H9 (cell line): Measurements from ENCODE around the gene KCTD1. TPM values are rescaled to one million over a fixed set of nuclear protein-coding genes. Genes with fewer than 3 reads are reported as not detected.

Experiments used
- DNase-seq: peaks from one replicate; pipeline ENCODE4 v3.0.0-alpha.2; 2017
- H2AFZ ChIP-seq: one replicate; pipeline ENCODE4 v1.6.1; 2013; ENCODE audit warnings: mild to moderate bottlenecking, low read length, control low read depth, moderate library complexity
- H2AK5ac ChIP-seq: 2 replicates; pipeline ENCODE4 v1.6.1; 2013; ENCODE audit warnings: low read length, control low read depth, mixed read lengths; ENCODE audit not compliant: insufficient read length
- H2BK120ac ChIP-seq: one replicate; pipeline ENCODE4 v1.6.1; 2013; ENCODE audit warnings: low read depth, mild to moderate bottlenecking, low read length, control low read depth, inconsistent platforms; ENCODE audit not compliant: poor library complexity, severe bottlenecking
- H2BK12ac ChIP-seq: 2 replicates; pipeline ENCODE4 v1.6.1; 2013; ENCODE audit warnings: low read length, control low read depth, mixed read lengths, low read depth; ENCODE audit not compliant: insufficient read length
- H2BK15ac ChIP-seq: 2 replicates; pipeline ENCODE4 v1.6.1; 2013; ENCODE audit warnings: low read depth, low read length, control low read depth
- H2BK20ac ChIP-seq: one replicate; pipeline ENCODE4 v1.6.1; 2013; ENCODE audit warnings: low read depth, mild to moderate bottlenecking, low read length, control low read depth, inconsistent platforms; ENCODE audit not compliant: poor library complexity, severe bottlenecking
- H2BK5ac ChIP-seq: 2 replicates; pipeline ENCODE4 v1.6.1; 2013; ENCODE audit warnings: low read length, control low read depth, mixed read lengths; ENCODE audit not compliant: insufficient read length
- H3K14ac ChIP-seq: 2 replicates; pipeline ENCODE4 v1.6.1; 2013; ENCODE audit warnings: low read length, control low read depth; ENCODE audit not compliant: insufficient read depth
- H3K18ac ChIP-seq: 2 replicates; pipeline ENCODE4 v1.6.1; 2013; ENCODE audit warnings: low read depth, mild to moderate bottlenecking, mixed read lengths, low read length, control low read depth; ENCODE audit not compliant: insufficient read length
- H3K23ac ChIP-seq: 2 replicates; pipeline ENCODE4 v1.6.1; 2013; ENCODE audit warnings: low read length, control low read depth, mixed read lengths, low read depth; ENCODE audit not compliant: insufficient read length
- H3K23me2 ChIP-seq: 2 replicates; pipeline ENCODE4 v1.6.1; 2013; ENCODE audit warnings: low read depth, mild to moderate bottlenecking, mixed read lengths, low read length, control low read depth; ENCODE audit not compliant: insufficient read length, poor library complexity, severe bottlenecking
- H3K27ac ChIP-seq: 2 replicates; pipeline ENCODE4 v1.5.1; 2013; ENCODE audit warnings: low read length, control low read depth, mixed read lengths, low read depth; ENCODE audit not compliant: insufficient read length
- H3K27me3 ChIP-seq: 2 replicates; pipeline ENCODE4 v1.6.1; 2013; ENCODE audit warnings: low read length, control low read depth, inconsistent platforms; ENCODE audit not compliant: insufficient read depth
- H3K4ac ChIP-seq: 2 replicates; pipeline ENCODE4 v1.6.1; 2013; ENCODE audit warnings: low read depth, mild to moderate bottlenecking, control low read depth, inconsistent platforms, low read length, moderate library complexity
- H3K4me1 ChIP-seq: 2 replicates; pipeline ENCODE4 v1.6.1; 2013; ENCODE audit warnings: low read length, control low read depth, inconsistent platforms; ENCODE audit not compliant: insufficient read depth
- H3K4me2 ChIP-seq: 2 replicates; pipeline ENCODE4 v1.6.1; 2013; ENCODE audit warnings: low read length, control low read depth, mixed read lengths; ENCODE audit not compliant: insufficient read length, insufficient read depth
- H3K56ac ChIP-seq: 2 replicates; pipeline ENCODE4 v1.6.1; 2013; ENCODE audit warnings: low read depth, mild to moderate bottlenecking, mixed read lengths, low read length, control low read depth; ENCODE audit not compliant: insufficient read length
- H3K79me1 ChIP-seq: 2 replicates; pipeline ENCODE4 v1.6.1; 2013; ENCODE audit warnings: low read depth, mild to moderate bottlenecking, moderate library complexity, low read length, control low read depth, inconsistent platforms; ENCODE audit not compliant: insufficient read depth, poor library complexity, severe bottlenecking
- H3K79me2 ChIP-seq: 2 replicates; pipeline ENCODE4 v1.6.1; 2013; ENCODE audit warnings: low read length, control low read depth, inconsistent platforms; ENCODE audit not compliant: insufficient read depth
- H3K9ac ChIP-seq: 2 replicates; pipeline ENCODE4 v1.6.1; 2013; ENCODE audit warnings: low read length, control low read depth, mixed read lengths; ENCODE audit not compliant: insufficient read length; ENCODE audit errors: extremely low read depth
- H3K9me3 ChIP-seq: one replicate; pipeline ENCODE4 v1.6.1; 2013; ENCODE audit warnings: low read depth, low read length, inconsistent platforms; ENCODE audit not compliant: control insufficient read depth
- H3T11ph ChIP-seq: one replicate; pipeline ENCODE4 v1.6.1; 2013; ENCODE audit warnings: mild to moderate bottlenecking, low read length, control low read depth, inconsistent platforms
- H4K20me1 ChIP-seq: one replicate; pipeline ENCODE4 v1.6.1; 2013; ENCODE audit not compliant: control insufficient read depth, insufficient read length, insufficient read depth
- H4K5ac ChIP-seq: 2 replicates; pipeline ENCODE4 v1.6.1; 2013; ENCODE audit warnings: low read depth, mild to moderate bottlenecking, mixed read lengths, low read length, control low read depth; ENCODE audit not compliant: insufficient read length
- H4K8ac ChIP-seq: replicated peaks from 2 replicates; pipeline ENCODE4 v1.6.1; 2013; ENCODE audit warnings: low read length, control low read depth, mixed read lengths, low read depth; ENCODE audit not compliant: insufficient read length
- H4K91ac ChIP-seq: 2 replicates; pipeline ENCODE4 v1.6.1; 2013; ENCODE audit warnings: low read depth, mild to moderate bottlenecking, moderate library complexity, mixed read lengths, low read length, control low read depth; ENCODE audit not compliant: insufficient read length
- H3K27ac Mint-ChIP-seq, 3 experiments: 2 replicates in 2 of 3; 3 replicates in 1 of 3; pipeline ENCODE4 v1.8.0; 2020 to 2021; ENCODE audit warnings: mixed read lengths in 3 of 3, mild to moderate bottlenecking in 1 of 3, moderate library complexity in 1 of 3
- H3K27me3 Mint-ChIP-seq: 2 replicates; pipeline ENCODE4 v1.8.0; 2021; ENCODE audit warnings: low read depth, mild to moderate bottlenecking, moderate library complexity, mixed read lengths
- H3K36me3 Mint-ChIP-seq, 3 experiments: 2 replicates in 2 of 3; 3 replicates in 1 of 3; pipeline ENCODE4 v1.8.0; 2020 to 2021; ENCODE audit warnings: low read depth in 3 of 3, mixed read lengths in 3 of 3; ENCODE audit not compliant: insufficient read depth in 1 of 3
- H3K4me1 Mint-ChIP-seq, 2 experiments: 2 replicates each; pipeline ENCODE4 v1.8.0; 2020; ENCODE audit warnings: mixed read lengths in 2 of 2
- H3K4me3 Mint-ChIP-seq, 2 experiments: 2 replicates in 1 of 2; 3 replicates in 1 of 2; pipeline ENCODE4 v1.8.0; 2020 to 2021; ENCODE audit warnings: mild to moderate bottlenecking in 2 of 2, mixed read lengths in 2 of 2, moderate library complexity in 1 of 2
- H3K9me3 Mint-ChIP-seq, 2 experiments: 2 replicates in 1 of 2; 3 replicates in 1 of 2; pipeline ENCODE4 v1.8.0; 2020; ENCODE audit warnings: mild to moderate bottlenecking in 2 of 2, mixed read lengths in 2 of 2, moderate library complexity in 1 of 2
- CTCF ChIP-seq: fragments of 200-600 bp; sonication (generic); conservative IDR thresholded peaks from 3 replicates; pipeline ENCODE4 v1.8.0; 2021; ENCODE audit warnings: antibody characterized with exemption, mild to moderate bottlenecking
- WGBS: extraction: QIAGEN DNeasy Blood & Tissue Kit; methylation state at CpG from one replicate; pipeline ENCODE4 v1.1.7; 2013; ENCODE audit warnings: missing lambda C conversion rate, low lambda C conversion rate, mixed read lengths; ENCODE audit not compliant: insufficient read length; ENCODE audit errors: extremely low coverage; 5-methylcytosine and 5-hydroxymethylcytosine counted together
- total RNA-seq: library from RNA; stranded (reverse); gene quantifications from 2 replicates; pipeline ENCODE4 v1.2.1, GENCODE V29; 2021

Gene KCTD1
- total RNA-seq, 1 experiment from 2014 or later, result 10.8 TPM

- no peak overlapping the region for H3K23ac ChIP-seq
- Mint-ChIP-seq H3K27me3 (no peaks in the 10 kb centered on the region), H3K9me3 (no peaks in the 10 kb centered on the region), H3K36me3 (no peaks in the 10 kb centered on the region; a peak in 1 of 7 replicates), H3K4me1 (peaks cover 34 to 50% of the 10 kb centered on the region in 2 experiments), H3K27ac (no peak overlapping the region), H3K4me3 (no peak overlapping the region)
- no peak overlapping the region for H3K4ac ChIP-seq
- no peak overlapping the region for H4K8ac ChIP-seq
- H4K20me1 ChIP-seq, result no peaks in the 10 kb centered on the region
- H4K5ac ChIP-seq, result no peak overlapping the region
- no peak for TF ChIP-seq CTCF
- no peak overlapping the region for H3K9ac ChIP-seq
- H3K79me1 ChIP-seq, result no peaks in the 10 kb centered on the region
- no peak overlapping the region for H2BK120ac ChIP-seq
- H3K4me1 ChIP-seq, result peaks cover 6% of the 10 kb centered on the region; the same call in 1 of the 2 replicates
- H3K79me2 ChIP-seq, result no peaks in the 10 kb centered on the region
- H2BK12ac ChIP-seq, result no peak overlapping the region
- no peak overlapping the region for H4K91ac ChIP-seq
- no peak overlapping the region for H2AK5ac ChIP-seq
- no CpG with 5 or more reads among the region's 4 CpGs for whole genome bisulfite sequencing
- H3T11ph ChIP-seq, result no peak overlapping the region
- no peak overlapping the region for H3K4me2 ChIP-seq
- H3K9me3 ChIP-seq, result no peaks in the 10 kb centered on the region
- H2BK20ac ChIP-seq, result no peak overlapping the region
- no peaks in the 10 kb centered on the region for H3K27me3 ChIP-seq
- H2BK15ac ChIP-seq, result no peak overlapping the region
- H2BK5ac ChIP-seq, result no peak overlapping the region
- H3K56ac ChIP-seq, result no peak overlapping the region
- DNase-seq, result no peak
- H3K23me2 ChIP-seq, result no peaks in the 10 kb centered on the region
- no peak overlapping the region for H2AFZ ChIP-seq
- H3K18ac ChIP-seq, result no peak overlapping the region
- H3K27ac ChIP-seq, result no peak overlapping the region
- H3K14ac ChIP-seq, result no peak overlapping the region
These were observed 29.2 kb downstream of the KCTD1 start for GRCh38 chr18:26519114-26519513.
